Caco-2 (cell line): ENCODE results near the gene CHIC2. TPM values are rescaled to one million over a fixed set of nuclear protein-coding genes. Genes with fewer than 3 reads are reported as not detected.
"Not testable (repeated sequence)": the region's sequence is repeated elsewhere in the genome, so short reads cannot be mapped to it uniquely, and the experiment has no call there.

ENCODE experiments used
- Bru-seq: library from RNA; stranded (reverse); fragments of 400-500 nt; gene quantifications from one replicate; lab custom pipeline; 2021; lab: Mats Ljungman, UMichigan
- BruChase-seq, 2 experiments: library from RNA; stranded (reverse); fragments of 400-500 nt; gene quantifications; one replicate each; lab custom pipeline; 2021; lab: Mats Ljungman, UMichigan
- BruUV-seq: library from RNA; stranded (reverse); fragments of 400-500 nt; replicated peaks from 2 replicates; lab custom pipeline; 2021; lab: Mats Ljungman, UMichigan
- CTCF ChIA-PET: fragments of 300-600 bp; sonication (Branson Sonifier 250); formaldehyde crosslinking; loops from one replicate; lab custom pipeline; 2022; ENCODE audit warnings: antibody characterized with exemption; lab: Charles Lee
- POLR2A ChIA-PET: fragments of 300-600 bp; sonication (Branson Sonifier 250); formaldehyde crosslinking; loops from one replicate; lab custom pipeline; 2022; ENCODE audit warnings: antibody characterized with exemption; lab: Charles Lee
- DNase-seq, 2 experiments: peaks; one replicate each; pipeline versions ENCODE4 v3.0.0 to v3.0.0-alpha.2; 2020 to 2022
- H3K27me3 ChIP-seq: replicated peaks from 2 replicates; pipeline ENCODE4 v1.6.0; 2011; ENCODE audit warnings: low read length; ENCODE audit not compliant: control insufficient read depth, insufficient read depth
- H3K36me3 ChIP-seq: 2 replicates; pipeline ENCODE4 v1.5.1; 2011; ENCODE audit warnings: low read length; ENCODE audit not compliant: control insufficient read depth, insufficient read depth
- H3K4me1 ChIP-seq: fragments of 250-450 bp; sonication (Bioruptor Pico); 2 replicates; pipeline ENCODE4 v1.5.1; 2020; ENCODE audit warnings: mild to moderate bottlenecking
- H3K4me3 ChIP-seq: 2 replicates; pipeline ENCODE4 v1.5.1; 2011; ENCODE audit warnings: low read depth, mild to moderate bottlenecking, control low read depth, low read length
- H3K9me3 ChIP-seq: fragments of 250-450 bp; sonication (Bioruptor Pico); 2 replicates; pipeline ENCODE4 v1.5.1; 2020; ENCODE audit warnings: mild to moderate bottlenecking, moderate library complexity
- H3K27ac Mint-ChIP-seq: one replicate; pipeline ENCODE4 v1.8.0; 2022; ENCODE audit warnings: mixed read lengths; ENCODE audit not compliant: unreplicated experiment
- H3K27me3 Mint-ChIP-seq: one replicate; pipeline ENCODE4 v1.8.0; 2022; ENCODE audit warnings: mixed read lengths; ENCODE audit not compliant: insufficient read depth, unreplicated experiment
- H3K36me3 Mint-ChIP-seq: one replicate; pipeline ENCODE4 v1.8.0; 2022; ENCODE audit warnings: mild to moderate bottlenecking, mixed read lengths; ENCODE audit not compliant: insufficient read depth, unreplicated experiment
- H3K4me1 Mint-ChIP-seq: one replicate; pipeline ENCODE4 v1.8.0; 2022; ENCODE audit warnings: low read depth, mixed read lengths; ENCODE audit not compliant: unreplicated experiment
- H3K4me3 Mint-ChIP-seq: one replicate; pipeline ENCODE4 v1.8.0; 2022; ENCODE audit warnings: mild to moderate bottlenecking, moderate library complexity, mixed read lengths; ENCODE audit not compliant: unreplicated experiment
- H3K9me3 Mint-ChIP-seq: one replicate; pipeline ENCODE4 v1.8.0; 2022; ENCODE audit warnings: mixed read lengths; ENCODE audit not compliant: unreplicated experiment
- CTCF ChIP-seq, 2 experiments: fragments of 200-600 bp in 1 of 2; IDR thresholded peaks; 1 replicate in 1 of 2; 2 replicates in 1 of 2; pipeline versions ENCODE4 v1.5.1 to v1.8.0; 2011 to 2022; ENCODE audit warnings: antibody characterized with exemption in 1 of 2, control low read depth in 1 of 2, inconsistent platforms in 1 of 2, low read depth in 1 of 2, low read length in 1 of 2, mild to moderate bottlenecking in 1 of 2, moderate library complexity in 1 of 2; ENCODE audit not compliant: insufficient read depth in 1 of 2, severe bottlenecking in 1 of 2, unreplicated experiment in 1 of 2
- intact Hi-C: fragments of 100-400 bp; cut with micrococcal nuclease; formaldehyde crosslinking; loops from one replicate; pipeline ENCODE4 v1.10.0; 2022; ENCODE audit not compliant: unreplicated experiment
- long read RNA-seq: library from polyadenylated mRNA; stranded (forward); transcript quantifications from one replicate; pipeline ENCODE4 v2.0.0, GENCODE V29; 2022
- total RNA-seq: library from RNA; stranded (reverse); gene quantifications from 2 replicates; pipeline ENCODE4 v1.2.3, GENCODE V29; 2022

The CHIC2 gene
- total RNA-seq (24.9 and 30.0 TPM in 2 replicates), Bru-seq, nascent RNA (percentile 88 among the genes with signal in this experiment), BruChase-seq, experiment 1, labeled RNA remaining after a 2-hour chase (percentile 80 among the genes with signal in this experiment), BruChase-seq, experiment 2, labeled RNA remaining after a 6-hour chase (percentile 72 among the genes with signal in this experiment)
- long read RNA-seq, transcript CHIC2-201 (6 exons, 1,194 nt), result major isoform, 81 of 89 reads
- long read RNA-seq, partial matches to known transcripts, result 0 of 89 reads
- long read RNA-seq, other reads (novel, unspliced or antisense), result 4 of 89 reads

- Histone ChIP-seq H3K4me1 (peaks cover 25% of the 10 kb centered on the region), H3K9me3 (no peaks in the 10 kb centered on the region), H3K4me3 (peak within 1 kb of the TSS; percentile 92), H3K27me3 (no peaks in the 10 kb centered on the region), H3K36me3 (no peaks in the 10 kb centered on the region)
- ChIA-PET CTCF (interaction anchor here (0.6 kb wide), 1 partner anchor 80 kb away, joined by 3 read pairs; no protein-coding TSS in a partner anchor), POLR2A (no interaction called here)
- no peak for TF ChIP-seq CTCF (IDR thresholded peaks at IDR 0.05; ENCODE audit: insufficient read depth in 1 of 2, low read depth in 1 of 2, low read length in 1 of 2, severe bottlenecking in 1 of 2, unreplicated experiment in 1 of 2)
- DNase-seq, result peak; percentile 94 to 96
- H3K9me3 Mint-ChIP-seq, result no peaks in the 10 kb centered on the region
- intact Hi-C loops, result loop anchor here (1.0 to 5.0 kb wide), 3 partner anchors 80 to 157 kb away; no protein-coding TSS in a partner anchor
- no TSS peak for BruUV-seq
- H3K36me3 Mint-ChIP-seq, result no peaks in the 10 kb centered on the region
- H3K27ac Mint-ChIP-seq, result peak within 1 kb of the TSS; percentile 20
- H3K27me3 Mint-ChIP-seq, result no peaks in the 10 kb centered on the region
- H3K4me1 Mint-ChIP-seq, result peaks cover 40% of the 10 kb centered on the region
- H3K4me3 Mint-ChIP-seq, result peak within 1 kb of the TSS; percentile 89
Measured at GRCh38 chr4:54064317-54065111, at the start of gene CHIC2. TSS of gene CHIC2 (minus strand) at chr4:54064605. CDS start at chr4:54064300, 305 bp downstream.

- intact Hi-C loops, H3K4me3 ChIP-seq, H3K9me3 ChIP-seq, H3K36me3 Mint-ChIP-seq, CTCF ChIA-PET, H3K4me3 Mint-ChIP-seq, H3K4me1 ChIP-seq, H3K9me3 Mint-ChIP-seq, H3K27me3 ChIP-seq, POLR2A ChIA-PET, H3K4me1 Mint-ChIP-seq, H3K27ac Mint-ChIP-seq, H3K36me3 ChIP-seq, DNase-seq, BruUV-seq, H3K27me3 Mint-ChIP-seq: not testable (repeated sequence)
Measured at GRCh38 chr4:54113206-54113605, 48.8 kb upstream of the CHIC2 start.

GRCh38 chr4:54110019-54110416 lies 45.6 kb upstream of the CHIC2 start:
- Histone ChIP-seq H3K27me3 (no peaks in the 10 kb centered on the region), H3K4me1 (no peaks in the 10 kb centered on the region), H3K9me3 (no peaks in the 10 kb centered on the region), H3K36me3 (no peaks in the 10 kb centered on the region), H3K4me3 (no peak overlapping the region)
- POLR2A ChIA-PET, result no interaction called here
- Mint-ChIP-seq H3K36me3 (no peaks in the 10 kb centered on the region), H3K9me3 (no peaks in the 10 kb centered on the region), H3K27ac (no peak overlapping the region), H3K4me3 (no peak overlapping the region), H3K27me3 (no peaks in the 10 kb centered on the region), H3K4me1 (no peaks in the 10 kb centered on the region)
- CTCF ChIA-PET, result interaction anchor here (0.6 kb wide), 1 partner anchor 107 kb away, joined by 3 read pairs; no protein-coding TSS in a partner anchor
- TF ChIP-seq CTCF (IDR thresholded peaks at IDR 0.05; ENCODE audit: insufficient read depth in 1 of 2, low read depth in 1 of 2, low read length in 1 of 2, severe bottlenecking in 1 of 2, unreplicated experiment in 1 of 2), result no peak
- intact Hi-C loops, result no loop called here
- DNase-seq, result no peak
- no TSS peak for BruUV-seq
